ENCODE data around the gene SPRY4. TPM values are rescaled to one million over a fixed set of nuclear protein-coding genes. Genes with fewer than 3 reads are reported as not detected.
A peak's percentile ranks its signal among the peaks of the same experiment; 100 is the strongest.

The SPRY4 gene
- total and polyA plus RNA-seq, 2 experiments from 2014 or later = 4.4 to 11.0 TPM

- H3K4me3 ChIP-seq = no peak overlapping the region
- H3K4me1 ChIP-seq (ENCODE audit: low read depth) = peaks cover 20% of the 10 kb centered on the region
- no peaks in the 10 kb centered on the region for H3K36me3 ChIP-seq
- no peak for DNase-seq (ENCODE audit: low read depth in 1 of 2, low spot score in 1 of 2)
- no peaks in the 10 kb centered on the region for H3K9me3 ChIP-seq (ENCODE audit: low read depth)
- H3K27me3 ChIP-seq = no peaks in the 10 kb centered on the region
- no peak for TF ChIP-seq CTCF (IDR thresholded peaks at IDR 0.05; ENCODE audit: low read depth, low read length)
- no peak overlapping the region for H3K27ac ChIP-seq
Measured at GRCh38 chr5:142308358-142308757, 16.5 kb downstream of the SPRY4 start.

GRCh38 chr5:142307146-142307890 is 17.5 kb downstream of the SPRY4 start:
- no peak overlapping the region for H3K4me3 ChIP-seq

GRCh38 chr5:142306077-142306502 is 18.7 kb downstream of the SPRY4 start:
- Histone ChIP-seq H3K27ac (no peak overlapping the region), H3K27me3 (no peaks in the 10 kb centered on the region), H3K9me3 (ENCODE audit: low read depth) (no peaks in the 10 kb centered on the region), H3K36me3 (no peaks in the 10 kb centered on the region), H3K4me3 (no peak overlapping the region), H3K4me1 (ENCODE audit: low read depth) (peaks cover 20% of the 10 kb centered on the region)
- no peak for TF ChIP-seq CTCF (IDR thresholded peaks at IDR 0.05; ENCODE audit: low read depth, low read length)
- no peak for DNase-seq (ENCODE audit: low read depth in 1 of 2, low spot score in 1 of 2)

More at GRCh38 chr5:142307146-142307890, 17.5 kb downstream of the SPRY4 start:
- DNase-seq (ENCODE audit: low read depth in 1 of 2, low spot score in 1 of 2) = no peak
- no peak for TF ChIP-seq CTCF (IDR thresholded peaks at IDR 0.05; ENCODE audit: low read depth, low read length)
- Histone ChIP-seq H3K27me3 (no peaks in the 10 kb centered on the region), H3K27ac (no peak overlapping the region), H3K4me1 (ENCODE audit: low read depth) (peaks cover 20% of the 10 kb centered on the region), H3K9me3 (ENCODE audit: low read depth) (no peaks in the 10 kb centered on the region), H3K36me3 (no peaks in the 10 kb centered on the region)

- no peak for DNase-seq (ENCODE audit: low read depth in 1 of 2, low spot score in 1 of 2)
- no peak overlapping the region for H3K27ac ChIP-seq
- no peaks in the 10 kb centered on the region for H3K36me3 ChIP-seq
- no peak overlapping the region for H3K4me3 ChIP-seq
- no peaks in the 10 kb centered on the region for H3K27me3 ChIP-seq
- peaks cover 15% of the 10 kb centered on the region for H3K4me1 ChIP-seq (ENCODE audit: low read depth)
- TF ChIP-seq CTCF (IDR thresholded peaks at IDR 0.05; ENCODE audit: low read depth, low read length) = no peak
- H3K9me3 ChIP-seq (ENCODE audit: low read depth) = no peaks in the 10 kb centered on the region
Measured at GRCh38 chr5:142305211-142305610, 19.6 kb downstream of the SPRY4 start.

- no peak for TF ChIP-seq CTCF (IDR thresholded peaks at IDR 0.05; ENCODE audit: low read depth, low read length)
- H3K27ac ChIP-seq = peak overlapping the region; percentile 35
Measured at GRCh38 chr5:142304013-142304701, 20.7 kb downstream of the SPRY4 start.

More at GRCh38 chr5:142304013-142304701, 20.7 kb downstream of the SPRY4 start:
- Histone ChIP-seq H3K4me3 (no peak overlapping the region), H3K36me3 (no peaks in the 10 kb centered on the region), H3K9me3 (ENCODE audit: low read depth) (no peaks in the 10 kb centered on the region), H3K4me1 (ENCODE audit: low read depth) (peaks cover 15% of the 10 kb centered on the region), H3K27me3 (no peaks in the 10 kb centered on the region)
- no peak for DNase-seq (ENCODE audit: low read depth in 1 of 2, low spot score in 1 of 2)
